HUES64 (cell line): ENCODE data around the gene NRF1.

Experiments
- H3K27ac ChIP-seq: 2 replicates; pipeline ENCODE4 v1.7.0; 2013; ENCODE audit warnings: low read depth, low read length, inconsistent platforms
- H3K27me3 ChIP-seq: 2 replicates; pipeline ENCODE4 v1.6.1; 2013; ENCODE audit warnings: mild to moderate bottlenecking, low read length; ENCODE audit not compliant: insufficient read depth
- H3K36me3 ChIP-seq: 2 replicates; pipeline ENCODE4 v1.6.1; 2013; ENCODE audit warnings: mild to moderate bottlenecking, low read length; ENCODE audit not compliant: insufficient read depth
- H3K4me1 ChIP-seq: 2 replicates; pipeline ENCODE4 v1.6.1; 2013; ENCODE audit warnings: mild to moderate bottlenecking, low read length, moderate library complexity; ENCODE audit not compliant: insufficient read depth
- H3K4me3 ChIP-seq: 2 replicates; pipeline ENCODE4 v1.5.1; 2013; ENCODE audit warnings: mild to moderate bottlenecking, low read length, moderate library complexity
- H3K9ac ChIP-seq: 2 replicates; pipeline ENCODE4 v1.6.1; 2013; ENCODE audit warnings: mild to moderate bottlenecking, low read depth, low read length
- H3K9me3 ChIP-seq: 2 replicates; pipeline ENCODE4 v1.6.1; 2013; ENCODE audit warnings: low read depth, low read length; ENCODE audit not compliant: insufficient read depth
- WGBS: fragments of 150-250, 120-280 bp; methylation state at CpG from one replicate; pipeline ENCODE4 v1.1.7; 2013; ENCODE audit warnings: missing lambda C conversion rate; 5-methylcytosine and 5-hydroxymethylcytosine counted together

NRF1 gene

DNA sequence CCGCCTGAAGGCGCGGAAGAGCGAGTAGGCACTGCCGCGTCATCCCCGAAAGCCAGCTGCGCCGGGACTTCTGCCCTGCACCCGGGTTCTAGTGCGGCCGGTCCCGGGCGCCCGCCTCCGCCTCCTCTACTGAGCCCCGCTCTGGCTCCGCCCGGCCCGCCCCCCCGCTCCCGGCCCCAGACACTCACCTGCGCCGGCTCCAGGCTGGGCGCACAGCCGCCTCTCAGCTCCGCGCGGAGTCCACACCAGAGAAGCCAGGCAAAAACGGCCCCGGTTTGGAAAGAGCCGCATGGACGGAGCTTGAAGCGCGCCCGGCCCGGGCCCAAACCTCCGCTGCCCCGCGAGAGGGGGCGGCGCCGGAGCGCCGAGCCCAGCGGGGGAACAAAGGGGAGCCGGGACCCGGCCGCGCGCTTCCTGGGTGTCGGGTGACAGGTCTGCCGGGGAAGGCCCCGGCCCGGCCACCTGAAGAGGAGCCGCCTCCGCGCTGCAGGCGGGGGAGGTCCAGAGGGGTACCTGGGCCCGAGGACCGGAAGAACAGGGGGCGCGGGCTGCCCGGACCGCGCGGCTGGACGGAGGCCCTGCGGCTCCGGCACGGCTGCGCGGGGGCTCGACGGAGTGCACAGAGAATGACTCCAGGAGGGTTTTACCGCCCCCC, 168.2 kb downstream of the NRF1 start:
- no peaks in the 10 kb centered on the region for H3K36me3 ChIP-seq
- peak overlapping the region; percentile 66 for H3K4me3 ChIP-seq
- peaks cover 39% of the 10 kb centered on the region for H3K4me1 ChIP-seq
- peak overlapping the region; percentile 79; the same call in 1 of the 2 replicates for H3K27ac ChIP-seq
- peak overlapping the region; percentile 53 for H3K9ac ChIP-seq
- H3K27me3 ChIP-seq = peaks cover 99% of the 10 kb centered on the region
- no peaks in the 10 kb centered on the region for H3K9me3 ChIP-seq
- under 1% methylated on average over 76 of the region's 76 CpGs for WGBS

DNA sequence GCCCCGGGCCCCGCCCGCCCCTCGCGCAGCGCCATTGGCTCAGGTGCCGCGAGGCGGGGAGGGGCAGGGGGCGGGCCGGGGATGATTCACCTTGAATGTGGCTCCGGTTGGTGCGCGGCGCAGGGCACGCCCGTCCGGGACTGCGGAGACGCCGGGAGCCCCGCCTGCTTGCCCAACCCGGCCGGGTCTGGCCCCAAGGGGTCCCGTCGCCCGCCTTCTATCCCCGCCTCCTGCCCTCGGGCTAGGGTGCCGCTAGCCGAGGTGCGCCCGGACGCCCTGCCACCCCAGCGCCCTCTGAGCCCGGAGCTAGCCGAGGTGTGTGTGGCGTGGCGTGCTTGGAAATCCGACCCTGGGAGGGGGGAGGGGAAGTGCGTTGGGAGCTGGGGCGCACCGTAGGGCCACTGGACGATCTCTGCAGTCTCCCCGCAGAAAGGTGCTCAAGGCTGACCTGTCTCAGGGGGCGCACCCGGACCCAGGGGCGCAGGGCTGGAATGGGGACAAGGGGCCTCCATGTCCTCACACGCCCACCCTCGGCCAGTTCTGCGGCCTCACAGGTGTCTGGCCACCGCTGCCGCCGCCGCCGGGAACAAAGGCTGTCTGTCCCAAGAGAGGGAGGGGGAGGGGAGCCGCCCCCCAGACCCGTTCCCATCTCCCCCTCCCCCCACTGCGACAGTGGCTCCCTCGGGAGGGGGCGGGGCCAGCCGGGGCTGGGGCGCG, 168.9 kb downstream of the NRF1 start:
- Histone ChIP-seq H3K4me1 (peaks cover 38% of the 10 kb centered on the region), H3K9ac (peak overlapping the region; percentile 60), H3K4me3 (peak overlapping the region; percentile 67), H3K27me3 (peaks cover 99% of the 10 kb centered on the region), H3K9me3 (no peaks in the 10 kb centered on the region), H3K36me3 (no peaks in the 10 kb centered on the region), H3K27ac (peak overlapping the region; percentile 79; the same call in 1 of the 2 replicates)
- WGBS = under 1% methylated on average over 58 of the region's 64 CpGs

DNA sequence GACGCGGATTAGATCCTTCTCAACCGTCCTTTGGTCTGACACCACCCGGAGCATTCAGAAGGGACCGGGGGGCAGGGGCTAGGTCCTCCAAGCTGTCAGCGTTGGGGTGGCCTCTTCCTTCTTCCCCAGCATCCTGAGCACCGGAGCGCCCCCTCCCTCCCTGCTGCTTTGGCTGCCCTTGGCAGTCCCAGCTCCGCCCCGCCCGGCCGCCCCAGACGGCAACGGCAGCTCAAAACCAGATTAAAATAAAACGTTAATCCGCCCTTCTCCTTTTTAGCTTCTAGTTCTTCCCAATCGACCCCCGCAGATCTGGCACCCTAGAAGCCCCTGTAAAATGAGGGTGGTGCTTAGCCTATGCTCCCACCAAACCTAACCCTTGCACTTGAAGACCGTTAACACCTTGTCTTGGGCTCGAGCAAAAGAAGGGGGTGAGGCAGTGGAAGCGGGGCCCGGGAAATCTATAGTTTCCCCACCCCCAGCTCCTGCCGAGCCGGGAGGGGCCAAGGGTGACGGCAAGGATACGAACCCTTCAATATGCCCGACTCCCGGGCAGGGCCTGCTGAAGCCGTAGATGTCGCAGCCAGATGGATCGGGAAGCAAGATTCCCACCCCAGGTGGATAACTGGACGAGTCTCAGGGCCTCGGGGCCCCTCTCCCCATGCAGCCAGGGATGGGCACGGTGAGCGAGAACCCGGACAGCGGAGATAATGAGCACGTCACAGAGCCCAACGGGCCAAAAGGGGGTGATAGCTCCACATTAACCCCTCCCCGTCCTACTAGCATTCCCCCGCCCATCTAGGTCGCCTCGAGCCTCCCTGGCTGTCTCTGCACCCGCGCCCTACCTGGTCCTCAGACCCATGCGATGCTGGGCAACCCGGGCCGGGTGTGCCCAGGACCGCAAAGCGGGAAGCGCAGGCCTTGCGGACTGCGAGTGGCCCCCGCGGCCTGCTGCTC, 169.7 kb downstream of the NRF1 start:
- H3K27me3 ChIP-seq = peaks cover 99% of the 10 kb centered on the region
- peak overlapping the region; percentile 67 for H3K4me3 ChIP-seq
- no peaks in the 10 kb centered on the region for H3K9me3 ChIP-seq
- H3K4me1 ChIP-seq = peaks cover 35% of the 10 kb centered on the region
- under 1% methylated on average over 55 of the region's 55 CpGs for WGBS
- H3K27ac ChIP-seq = no peak overlapping the region
- H3K9ac ChIP-seq = no peak overlapping the region
- H3K36me3 ChIP-seq = no peaks in the 10 kb centered on the region

DNA sequence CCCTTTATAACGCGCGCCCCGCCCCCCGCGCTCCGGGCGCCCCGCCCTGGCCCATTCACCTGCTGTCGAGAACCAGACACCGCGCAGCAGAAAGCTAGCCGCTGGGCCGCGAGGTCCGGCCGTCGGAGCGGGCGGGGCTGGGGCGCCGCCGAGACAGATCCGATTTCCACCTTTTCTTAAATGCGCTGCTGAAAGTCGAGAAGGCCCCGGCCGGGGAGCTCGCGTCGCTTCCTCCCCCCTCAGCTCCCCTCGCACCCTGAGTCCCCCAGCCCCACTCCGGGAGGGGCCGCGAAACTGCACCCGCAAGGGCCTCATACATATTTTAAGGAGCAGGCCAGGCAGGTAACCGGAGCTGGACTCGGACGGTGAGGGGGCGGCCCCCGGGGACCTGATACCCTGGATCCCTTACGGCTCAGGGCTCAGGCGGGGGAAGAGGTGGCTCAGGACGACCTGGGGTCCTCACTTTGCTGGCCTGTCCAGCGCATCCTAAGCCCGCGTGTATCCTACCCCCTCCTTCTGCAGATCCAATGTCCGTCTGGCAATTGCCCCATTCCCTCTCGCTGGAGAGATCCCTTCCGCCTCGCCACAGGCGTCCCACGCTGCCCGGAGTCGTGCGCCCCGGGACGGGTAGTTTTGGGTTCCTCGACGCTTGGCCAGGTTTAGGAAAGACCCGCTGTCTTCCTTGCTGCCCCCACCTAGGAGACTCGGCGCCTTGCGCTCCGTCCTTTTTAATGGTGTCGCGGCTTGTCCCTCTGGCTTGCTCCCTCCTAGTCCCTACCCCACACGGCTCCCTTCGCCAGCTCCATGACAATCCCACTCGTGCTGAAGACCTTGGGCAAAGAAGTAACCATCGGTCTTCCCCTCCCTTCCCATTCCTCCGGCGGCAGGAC, 170.7 kb downstream of the NRF1 start:
- Histone ChIP-seq H3K4me1 (peaks cover 32% of the 10 kb centered on the region), H3K9ac (no peak overlapping the region), H3K4me3 (peak overlapping the region; percentile 67), H3K9me3 (no peaks in the 10 kb centered on the region), H3K36me3 (no peaks in the 10 kb centered on the region), H3K27ac (no peak overlapping the region), H3K27me3 (peaks cover 99% of the 10 kb centered on the region)
- WGBS = under 1% methylated on average over 73 of the region's 73 CpGs

DNA sequence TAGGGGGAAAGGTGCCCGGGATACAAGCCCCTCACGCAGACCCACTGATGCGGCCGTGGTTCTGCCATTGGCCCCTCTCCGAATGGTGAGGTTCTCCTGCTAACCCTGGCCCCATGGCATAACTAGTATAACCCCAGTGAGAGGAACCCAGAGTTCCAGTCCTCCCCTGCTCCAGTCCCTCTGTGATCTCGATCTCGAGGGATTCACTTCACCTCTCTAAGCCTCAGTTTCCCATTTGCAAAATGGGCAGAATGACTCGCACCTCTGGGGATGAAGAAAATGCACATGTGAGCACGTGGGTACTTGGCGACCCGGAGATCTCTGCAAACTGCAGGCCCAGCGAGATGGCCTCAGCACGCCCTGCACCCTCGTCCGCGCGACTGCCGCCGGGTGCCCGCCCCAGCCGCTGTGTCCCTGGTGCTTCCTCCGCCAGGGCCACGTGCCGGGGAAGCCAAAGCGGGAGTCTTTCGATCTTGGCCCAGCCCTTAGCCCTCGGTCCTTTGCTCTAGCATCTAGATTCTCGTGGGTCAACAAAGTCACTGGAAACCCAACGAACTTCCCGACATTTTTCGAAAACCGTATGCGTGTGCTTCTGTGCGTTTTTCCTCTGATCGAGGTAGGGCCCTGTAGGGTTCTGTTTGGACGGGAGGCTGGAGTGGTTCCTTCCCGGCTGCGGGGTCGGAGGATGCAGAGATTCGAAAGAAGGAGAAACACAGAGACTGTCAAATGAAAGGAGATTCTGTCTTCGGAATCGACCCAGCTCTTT, 171.5 kb downstream of the NRF1 start:
- Histone ChIP-seq H3K36me3 (no peaks in the 10 kb centered on the region), H3K4me1 (peaks cover 25% of the 10 kb centered on the region), H3K9ac (no peak overlapping the region), H3K4me3 (no peak overlapping the region; the same call in 1 of the 2 replicates), H3K9me3 (no peaks in the 10 kb centered on the region), H3K27ac (no peak overlapping the region), H3K27me3 (peaks cover 99% of the 10 kb centered on the region)
- 6% methylated on average over 42 of the region's 42 CpGs for WGBS

DNA sequence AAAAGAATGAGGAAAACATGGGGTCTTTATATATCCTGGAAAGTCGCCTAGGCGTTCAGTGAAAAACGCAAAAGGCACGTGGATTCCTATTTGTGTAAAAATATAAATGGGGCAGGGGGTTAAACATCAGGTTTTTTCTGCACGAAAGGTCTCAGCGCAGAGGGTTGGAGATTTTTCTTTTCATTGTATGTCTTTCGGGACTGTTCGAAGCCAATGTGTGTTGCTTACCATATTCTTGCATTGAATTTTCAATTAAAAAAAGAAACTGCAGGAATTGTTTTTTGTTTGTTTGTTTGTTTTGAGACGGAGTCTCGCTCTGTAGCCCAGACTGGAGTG, 172.0 kb downstream of the NRF1 start:
- Histone ChIP-seq H3K9me3 (no peaks in the 10 kb centered on the region), H3K27ac (no peak overlapping the region), H3K4me1 (peaks cover 20% of the 10 kb centered on the region), H3K9ac (no peak overlapping the region), H3K4me3 (no peak overlapping the region), H3K27me3 (peaks cover 99% of the 10 kb centered on the region), H3K36me3 (no peaks in the 10 kb centered on the region)
- WGBS = 17% methylated on average over 10 of the region's 10 CpGs

DNA sequence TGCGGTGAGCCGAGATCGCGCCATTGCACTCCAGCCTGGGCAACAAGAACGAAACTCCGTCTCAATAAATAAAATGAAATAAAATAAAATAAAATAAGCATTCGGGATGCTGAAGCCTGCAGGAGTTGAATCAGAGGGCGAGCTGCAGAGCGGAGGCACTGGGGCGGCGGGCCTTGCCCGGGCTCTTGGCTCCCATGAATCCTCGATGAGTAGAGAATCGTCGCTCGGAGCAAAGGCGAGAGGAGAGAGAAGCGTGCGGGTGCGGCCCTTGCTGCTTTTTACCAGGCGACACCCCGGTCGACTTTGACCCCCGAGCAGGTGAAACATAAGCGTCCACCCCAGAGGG, 172.9 kb downstream of the NRF1 start:
- 8% methylated on average over 21 of the region's 25 CpGs for WGBS
- Histone ChIP-seq H3K27ac (no peak overlapping the region), H3K36me3 (no peaks in the 10 kb centered on the region), H3K4me1 (peaks cover 20% of the 10 kb centered on the region), H3K9ac (no peak overlapping the region), H3K4me3 (no peak overlapping the region), H3K27me3 (peaks cover 99% of the 10 kb centered on the region), H3K9me3 (no peaks in the 10 kb centered on the region)

DNA sequence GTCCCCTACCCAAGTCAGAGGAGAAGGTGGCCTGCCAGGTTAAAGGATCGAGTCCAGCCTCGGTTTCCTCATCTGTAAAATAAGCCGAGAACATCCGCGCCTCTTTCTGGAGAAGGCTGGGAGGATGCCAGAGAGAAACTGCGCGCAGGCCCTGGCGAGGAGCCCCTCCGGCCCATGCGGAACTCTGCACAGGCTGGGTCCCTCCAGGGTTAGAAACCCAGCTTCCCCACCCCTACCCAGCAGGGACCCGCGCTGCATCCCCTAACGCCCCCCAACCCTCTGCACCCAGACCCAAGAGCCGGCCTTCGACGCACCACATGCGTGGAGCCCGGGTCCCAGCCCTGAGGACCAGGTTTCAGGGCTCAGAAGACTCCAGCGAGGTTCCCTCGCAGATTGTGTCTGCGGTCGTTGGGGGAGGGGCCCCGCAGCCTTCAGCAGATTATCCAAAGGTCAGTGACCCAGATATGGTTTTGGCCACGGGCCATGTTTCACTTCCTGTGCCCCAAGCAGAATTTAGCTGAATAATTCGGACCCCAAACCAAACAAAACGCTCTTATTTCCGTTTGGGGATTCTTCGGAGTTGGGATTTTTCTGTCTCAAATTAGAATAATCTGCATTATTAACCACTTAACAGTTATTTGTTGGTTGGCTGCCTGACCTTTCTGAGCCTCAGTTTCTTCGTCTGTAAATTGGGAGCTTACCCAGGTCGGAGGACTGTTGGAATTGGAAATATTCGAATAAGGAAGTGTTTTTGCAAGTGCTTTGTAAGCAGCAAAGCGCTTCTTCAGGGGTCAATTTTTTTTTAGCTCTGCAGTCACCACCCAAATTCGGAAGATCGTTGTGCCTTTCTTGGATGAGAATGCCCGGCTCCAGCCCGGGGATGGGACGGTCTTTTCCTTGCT, 173.5 kb downstream of the NRF1 start:
- Histone ChIP-seq H3K27ac (no peak overlapping the region), H3K9ac (no peak overlapping the region), H3K27me3 (peaks cover 99% of the 10 kb centered on the region), H3K9me3 (no peaks in the 10 kb centered on the region), H3K4me1 (peaks cover 20% of the 10 kb centered on the region), H3K4me3 (peak overlapping the region; percentile 27; the same call in 1 of the 2 replicates), H3K36me3 (no peaks in the 10 kb centered on the region)
- WGBS = 4% methylated on average over 34 of the region's 37 CpGs

DNA sequence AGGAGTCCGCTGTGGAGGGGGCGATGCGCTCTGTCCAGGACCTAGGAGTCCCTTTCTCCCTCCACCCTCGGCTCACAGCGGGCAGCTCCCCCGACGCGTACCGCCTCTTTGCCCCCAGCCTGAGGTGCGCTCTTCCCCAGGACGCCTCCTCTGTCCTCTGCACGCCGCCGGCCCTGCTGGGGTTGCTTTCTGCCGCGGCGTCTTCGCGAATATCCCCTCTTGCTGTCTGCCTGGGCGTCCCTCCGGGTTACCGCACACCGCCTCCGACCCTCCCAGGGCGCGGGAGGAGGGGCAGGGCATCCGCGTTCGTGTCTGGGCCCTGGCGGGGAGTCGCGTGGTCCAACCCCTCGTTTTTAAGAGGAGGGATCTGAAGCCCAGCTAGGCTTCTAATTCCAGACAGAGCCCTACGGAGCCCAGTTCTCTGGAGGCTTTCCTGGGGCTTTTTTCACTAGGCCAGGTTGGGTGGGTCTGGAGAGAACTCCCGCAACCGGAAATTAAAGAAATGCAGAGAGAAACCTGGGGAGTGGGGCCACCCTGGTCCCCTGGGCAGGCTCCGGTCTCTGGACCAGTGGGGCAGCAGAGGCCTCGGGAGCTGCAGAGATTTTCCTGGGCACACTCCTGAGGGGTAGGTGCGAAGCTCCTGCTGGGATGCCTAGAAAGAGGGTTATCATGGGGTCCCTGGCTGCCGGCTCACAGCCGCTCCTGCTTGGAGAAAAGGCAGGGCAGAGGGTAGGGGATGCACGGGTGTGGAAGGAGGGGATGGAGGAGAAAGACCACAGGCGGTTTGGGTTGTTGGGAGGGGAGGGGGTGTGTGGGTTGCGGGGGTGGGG, 174.4 kb downstream of the NRF1 start:
- H3K36me3 ChIP-seq = no peaks in the 10 kb centered on the region
- H3K27me3 ChIP-seq = peaks cover 100% of the 10 kb centered on the region
- H3K27ac ChIP-seq = no peak overlapping the region
- peak overlapping the region; percentile 27 for H3K4me3 ChIP-seq
- 2% methylated on average over 43 of the region's 44 CpGs for WGBS
- no peaks in the 10 kb centered on the region for H3K9me3 ChIP-seq
- no peak overlapping the region for H3K9ac ChIP-seq
- peaks cover 20% of the 10 kb centered on the region for H3K4me1 ChIP-seq
